ENCODE results near the gene FAM229A. TPM values are rescaled to one million over a fixed set of nuclear protein-coding genes. Genes with fewer than 3 reads are reported as not detected.

FAM229A gene
- total and polyA plus RNA-seq, 9 of the 15 experiments (the other 6 are each of a cell fraction or from before 2014, with no cell fraction given): 0.04 to 21.6 (median 7.4) TPM

DNA sequence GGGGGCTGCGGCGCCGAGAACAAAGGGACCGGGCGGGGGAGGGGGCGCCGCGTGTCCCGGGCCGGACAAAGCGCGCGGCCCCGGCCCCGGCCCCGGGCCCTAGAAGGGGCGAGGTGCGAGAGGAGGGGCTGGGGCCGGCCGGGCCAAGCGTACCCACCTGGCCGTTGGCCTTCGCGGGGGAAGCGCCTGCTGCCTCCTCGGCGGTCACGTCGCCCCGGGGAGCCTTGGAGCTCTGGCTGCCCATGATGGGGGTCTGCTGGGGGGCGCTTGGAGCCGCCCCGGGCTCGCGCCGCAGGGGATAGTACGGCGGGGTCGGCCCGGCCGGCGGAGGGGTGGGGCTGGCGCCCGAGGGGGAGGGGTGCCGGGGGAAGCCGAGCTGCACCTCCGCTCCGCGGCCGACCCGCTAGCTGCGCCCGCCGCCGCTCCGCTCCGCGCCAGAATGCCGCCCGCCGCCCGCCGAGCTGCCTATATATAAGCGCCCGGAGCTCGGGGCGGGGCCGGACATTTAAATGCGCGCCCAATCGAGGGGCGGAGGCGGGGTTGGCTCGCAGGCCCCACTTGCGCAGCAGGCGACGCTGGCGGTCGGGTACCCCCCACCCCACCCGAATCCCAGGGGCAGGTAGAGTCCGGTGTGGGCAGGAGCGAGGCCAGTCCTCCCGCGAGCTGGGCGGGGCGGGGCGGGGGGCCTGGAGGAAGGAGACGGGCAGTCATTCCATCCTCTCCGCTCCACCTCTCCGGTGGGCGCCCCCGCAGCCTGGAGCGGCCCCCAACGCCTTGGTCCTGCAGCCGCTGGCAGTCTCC is 26.3 kb downstream of the FAM229A start, which contains the start of gene MARCKSL1 (continued):
- TF ChIP-seq ZNF785 (CRISPR knock-in tag; IDR thresholded peaks at IDR 0.05) (no peak), ZNF766 (CRISPR knock-in tag; conservative IDR thresholded peaks at IDR 0.05) (no peak), ZNF3 (CRISPR knock-in tag; IDR thresholded peaks at IDR 0.05) (no peak), GABPB2 (CRISPR knock-in tag; conservative IDR thresholded peaks at IDR 0.05) (no peak), U2AF1 (optimal IDR thresholded peaks at IDR 0.05; ENCODE audit: low read depth, low read length) (peak; percentile 39), NFYB (IDR thresholded peaks at IDR 0.05; ENCODE audit: extremely low read depth, insufficient read length) (peak; percentile 56), KDM5B (IDR thresholded peaks at IDR 0.05; ENCODE audit: insufficient replicate concordance, low read depth, low read length) (peak; percentile 98), ZBED1 (IDR thresholded peaks at IDR 0.05) (peak; percentile 73; the same call in 1 of the 2 replicates), ZNF174 (CRISPR knock-in tag; IDR thresholded peaks at IDR 0.05) (no peak), PHB (CRISPR knock-in tag; IDR thresholded peaks at IDR 0.05) (no peak), ARNT (IDR thresholded peaks at IDR 0.05) (no peak)
- TF ChIP-seq, protein P1, sequence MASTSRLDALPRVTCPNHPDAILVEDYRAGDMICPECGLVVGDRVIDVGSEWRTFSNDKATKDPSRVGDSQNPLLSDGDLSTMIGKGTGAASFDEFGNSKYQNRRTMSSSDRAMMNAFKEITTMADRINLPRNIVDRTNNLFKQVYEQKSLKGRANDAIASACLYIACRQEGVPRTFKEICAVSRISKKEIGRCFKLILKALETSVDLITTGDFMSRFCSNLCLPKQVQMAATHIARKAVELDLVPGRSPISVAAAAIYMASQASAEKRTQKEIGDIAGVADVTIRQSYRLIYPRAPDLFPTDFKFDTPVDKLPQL (IDR thresholded peaks at IDR 0.05; ENCODE audit: extremely low read depth, insufficient read length): peak; percentile 86
- TF ChIP-seq, protein P2, sequence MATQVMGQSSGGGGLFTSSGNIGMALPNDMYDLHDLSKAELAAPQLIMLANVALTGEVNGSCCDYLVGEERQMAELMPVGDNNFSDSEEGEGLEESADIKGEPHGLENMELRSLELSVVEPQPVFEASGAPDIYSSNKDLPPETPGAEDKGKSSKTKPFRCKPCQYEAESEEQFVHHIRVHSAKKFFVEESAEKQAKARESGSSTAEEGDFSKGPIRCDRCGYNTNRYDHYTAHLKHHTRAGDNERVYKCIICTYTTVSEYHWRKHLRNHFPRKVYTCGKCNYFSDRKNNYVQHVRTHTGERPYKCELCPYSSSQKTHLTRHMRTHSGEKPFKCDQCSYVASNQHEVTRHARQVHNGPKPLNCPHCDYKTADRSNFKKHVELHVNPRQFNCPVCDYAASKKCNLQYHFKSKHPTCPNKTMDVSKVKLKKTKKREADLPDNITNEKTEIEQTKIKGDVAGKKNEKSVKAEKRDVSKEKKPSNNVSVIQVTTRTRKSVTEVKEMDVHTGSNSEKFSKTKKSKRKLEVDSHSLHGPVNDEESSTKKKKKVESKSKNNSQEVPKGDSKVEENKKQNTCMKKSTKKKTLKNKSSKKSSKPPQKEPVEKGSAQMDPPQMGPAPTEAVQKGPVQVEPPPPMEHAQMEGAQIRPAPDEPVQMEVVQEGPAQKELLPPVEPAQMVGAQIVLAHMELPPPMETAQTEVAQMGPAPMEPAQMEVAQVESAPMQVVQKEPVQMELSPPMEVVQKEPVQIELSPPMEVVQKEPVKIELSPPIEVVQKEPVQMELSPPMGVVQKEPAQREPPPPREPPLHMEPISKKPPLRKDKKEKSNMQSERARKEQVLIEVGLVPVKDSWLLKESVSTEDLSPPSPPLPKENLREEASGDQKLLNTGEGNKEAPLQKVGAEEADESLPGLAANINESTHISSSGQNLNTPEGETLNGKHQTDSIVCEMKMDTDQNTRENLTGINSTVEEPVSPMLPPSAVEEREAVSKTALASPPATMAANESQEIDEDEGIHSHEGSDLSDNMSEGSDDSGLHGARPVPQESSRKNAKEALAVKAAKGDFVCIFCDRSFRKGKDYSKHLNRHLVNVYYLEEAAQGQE (IDR thresholded peaks at IDR 0.05; ENCODE audit: borderline replicate concordance): no peak
- TF ChIP-seq, protein P2 (CRISPR knock-in tag; IDR thresholded peaks at IDR 0.05; ENCODE audit: low read depth): peak; percentile 24; the same call in 1 of the 2 replicates
- TF ChIP-seq, protein P3, sequence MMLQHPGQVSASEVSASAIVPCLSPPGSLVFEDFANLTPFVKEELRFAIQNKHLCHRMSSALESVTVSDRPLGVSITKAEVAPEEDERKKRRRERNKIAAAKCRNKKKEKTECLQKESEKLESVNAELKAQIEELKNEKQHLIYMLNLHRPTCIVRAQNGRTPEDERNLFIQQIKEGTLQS (IDR thresholded peaks at IDR 0.05): no peak
- TF ChIP-seq, protein P3 (CRISPR knock-in tag; conservative IDR thresholded peaks at IDR 0.05): no peak

All from K562 (cell line).